ENCODE data around the gene COL7A1. TPM values are rescaled to one million over a fixed set of nuclear protein-coding genes. Genes with fewer than 3 reads are reported as not detected.

COL7A1 gene
- total and polyA plus RNA-seq, 2 of the 13 experiments (the other 11 are each of a cell fraction or from before 2014, with no cell fraction given) = 2.7 to 11.7 TPM

GRCh38 chr3:48565186-48565585, 29.9 kb downstream of the COL7A1 start:
- ChIA-PET CTCF (ENCODE audit: low intra/inter-chr PET ratio, low total read pairs) (no interaction called here), POLR2A (interaction anchor here (1.7 kb wide), 1 partner anchor 92 kb away, joined by 3 read pairs; no protein-coding TSS in a partner anchor)
- no peaks in the 10 kb centered on the region for H4K20me1 ChIP-seq (ENCODE audit: insufficient read depth, low read length)
- BruUV-seq (replicated peaks) = no TSS peak
- FAIRE-seq = no peak
- H3K27me3 ChIP-seq (ENCODE audit: control insufficient read depth in 1 of 2, insufficient read depth in 2 of 2, low read length in 2 of 2) = no peaks in the 10 kb centered on the region; a peak in 1 of 5 replicates
- H3K79me2 ChIP-seq (ENCODE audit: insufficient read depth, low read length) = no peaks in the 10 kb centered on the region
- 97% methylated on average over 5 of the region's 11 CpGs for WGBS (ENCODE audit: low lambda C conversion rate)
- H3K36me3 ChIP-seq (replicated peaks in 1 of 2; ENCODE audit: control insufficient read depth in 1 of 2, insufficient read depth in 2 of 2, low read length in 2 of 2) = no peaks in the 10 kb centered on the region
- no peak overlapping the region for H3K9ac ChIP-seq (ENCODE audit: insufficient read depth, low read depth, low read length)
- no peak for DNase-seq (ENCODE audit: low spot score)
- ATAC-seq = no peak
- intact Hi-C loops (cut with micrococcal nuclease; ENCODE audit: unreplicated experiment) = no loop called here
- no peak overlapping the region for H3K4me3 ChIP-seq (replicated peaks in 1 of 3; ENCODE audit: insufficient read depth in 1 of 3, low read depth in 2 of 3, low read length in 3 of 3)
- H3K27ac ChIP-seq (ENCODE audit: extremely low read length, insufficient read depth, low read length) = no peak overlapping the region
- H2AFZ ChIP-seq (ENCODE audit: low read length) = no peak overlapping the region
- TF ChIP-seq ATF6 (CRISPR knock-in tag; conservative IDR thresholded peaks at IDR 0.05) = no peak
- TF ChIP-seq SPEN (CRISPR knock-in tag; IDR thresholded peaks at IDR 0.05; ENCODE audit: low read depth) = no peak
- TF ChIP-seq ZNF784 (CRISPR knock-in tag; IDR thresholded peaks at IDR 0.05; ENCODE audit: borderline replicate concordance) = no peak
- no peak for TF ChIP-seq ZNF343 (CRISPR knock-in tag; IDR thresholded peaks at IDR 0.05)
- TF ChIP-seq ZBTB14 (CRISPR knock-in tag; IDR thresholded peaks at IDR 0.05) = no peak
- TF ChIP-seq ZNF101 (CRISPR knock-in tag; IDR thresholded peaks at IDR 0.05; ENCODE audit: borderline replicate concordance, low read depth) = no peak
- no peak for TF ChIP-seq ZSCAN31 (CRISPR knock-in tag; IDR thresholded peaks at IDR 0.05; ENCODE audit: low read depth)
- TF ChIP-seq ZNF460 (CRISPR knock-in tag; IDR thresholded peaks at IDR 0.05; ENCODE audit: borderline replicate concordance) = no peak
- TF ChIP-seq MEIS2 (CRISPR knock-in tag; IDR thresholded peaks at IDR 0.05) = no peak
- TF ChIP-seq BRD4 (CRISPR knock-in tag; IDR thresholded peaks at IDR 0.05) = no peak
- no peak for TF ChIP-seq NONO (IDR thresholded peaks at IDR 0.05)
- no peak for TF ChIP-seq NONO (CRISPR knock-in tag; conservative IDR thresholded peaks at IDR 0.05)
- TF ChIP-seq AKAP8 (CRISPR knock-in tag; IDR thresholded peaks at IDR 0.05) = no peak
- peaks cover 94% of the 10 kb centered on the region for H3K4me1 ChIP-seq (ENCODE audit: insufficient read depth, low read length)
- H3K9me3 ChIP-seq (ENCODE audit: low read length) = no peaks in the 10 kb centered on the region
- H3K4me2 ChIP-seq (ENCODE audit: low read depth, low read length) = no peak overlapping the region
- in situ Hi-C loops (cut with HindIII; ENCODE audit: extremely low pct_ligation_motif_present, low pct_unique_long_range_greater_than_20kb) = no loop called here

Measured in HepG2 (cell line).